KOPT-K1 (cell line): ENCODE data around the gene ST6GALNAC2.
"Not testable (repeated sequence)": the region's sequence is repeated elsewhere in the genome, so short reads cannot be mapped to it uniquely, and the experiment has no call there.

Source experiments
- H3K27ac ChIP-seq: fragments of 200-600 bp; sonication (generic); 2 replicates; pipeline ENCODE4 v1.5.1; 2016; ENCODE audit warnings: antibody characterized with exemption, mild to moderate bottlenecking, low read depth, low read length; ENCODE audit not compliant: poor library complexity, severe bottlenecking
- H3K36me3 ChIP-seq: fragments of 200-600 bp; sonication (generic); 2 replicates; pipeline ENCODE4 v1.5.1; 2017; ENCODE audit warnings: antibody characterized with exemption, mild to moderate bottlenecking, low read length, moderate library complexity; ENCODE audit not compliant: insufficient read depth
- H3K9me3 ChIP-seq: fragments of 200-600 bp; sonication (generic); 2 replicates; pipeline ENCODE4 v1.5.1; 2017; ENCODE audit warnings: antibody characterized with exemption, low read length, mild to moderate bottlenecking; ENCODE audit not compliant: insufficient read depth, poor library complexity, severe bottlenecking

The ST6GALNAC2 gene

GRCh38 chr17:76585649-76586593 is at the start of gene ST6GALNAC2:
ST6GALNAC2 (minus strand) TSS chr17:76585860; CDS start chr17:76585808, 52 bp downstream.
- H3K9me3 ChIP-seq, result no peaks in the 10 kb centered on the region
- no peaks in the 10 kb centered on the region for H3K36me3 ChIP-seq
- H3K27ac ChIP-seq, result no peak within 1 kb of the TSS

DNA sequence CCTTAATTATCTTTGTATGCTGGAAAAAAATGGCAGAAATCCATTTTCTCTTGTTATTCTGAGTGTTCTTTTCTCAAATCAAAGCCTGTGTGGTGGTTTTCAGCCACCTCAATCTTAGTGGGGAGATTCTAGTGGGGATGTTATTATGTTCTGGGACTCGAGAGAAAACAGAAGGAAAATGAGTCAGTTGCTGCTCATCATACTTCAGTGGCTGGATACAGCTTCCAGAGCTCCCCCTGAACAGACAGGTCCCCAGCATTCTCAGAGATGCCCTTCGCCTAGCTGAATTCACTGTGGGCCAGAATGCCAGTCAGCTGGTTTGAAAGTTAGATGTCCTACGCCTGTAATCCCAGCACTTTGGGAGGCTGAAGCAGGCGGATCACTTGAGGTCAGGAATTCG is 49.4 kb upstream of the ST6GALNAC2 start:
- Histone ChIP-seq H3K36me3 (no peaks in the 10 kb centered on the region), H3K9me3 (no peaks in the 10 kb centered on the region), H3K27ac (no peak overlapping the region)

- H3K36me3 ChIP-seq, result no peaks in the 10 kb centered on the region
- no peak overlapping the region for H3K27ac ChIP-seq
- no peaks in the 10 kb centered on the region for H3K9me3 ChIP-seq
Measured at GRCh38 chr17:76633628-76634328, 48.1 kb upstream of the ST6GALNAC2 start.

DNA sequence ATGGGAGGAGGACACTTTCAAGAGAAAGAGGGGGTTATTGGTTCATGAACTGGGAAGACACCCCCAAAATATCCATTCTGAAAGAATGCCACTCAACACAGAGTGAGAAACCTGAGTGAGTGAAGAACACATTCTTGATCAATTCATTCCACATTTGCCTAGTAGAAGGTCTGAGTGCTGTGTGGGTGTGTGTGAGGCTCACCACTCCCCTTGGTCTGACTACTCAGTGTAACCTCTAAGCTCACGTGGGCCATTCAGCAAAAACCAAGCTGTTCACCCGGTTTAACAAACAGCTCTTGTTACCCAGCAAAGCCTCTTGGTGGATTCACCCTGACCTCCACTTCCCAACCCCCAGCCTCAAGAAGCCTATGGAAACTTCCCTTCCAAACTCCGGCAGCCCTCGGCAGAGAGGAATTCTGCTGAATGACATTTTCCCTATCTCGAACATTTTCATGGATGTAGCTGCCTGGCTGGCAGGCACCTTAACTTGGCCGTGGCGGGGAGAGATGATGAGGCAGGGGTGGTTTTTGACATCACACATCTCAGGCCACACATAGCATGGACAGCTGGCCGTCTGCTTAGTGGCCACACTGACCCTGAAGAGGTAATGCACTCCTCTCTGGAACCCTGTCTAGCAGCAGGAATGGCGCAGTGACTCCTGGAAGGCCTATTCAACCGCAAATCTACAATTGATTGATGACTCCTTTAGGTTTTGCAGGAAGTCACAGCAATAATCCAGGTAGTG is 46.3 kb upstream of the ST6GALNAC2 start:
- Histone ChIP-seq H3K9me3 (no peaks in the 10 kb centered on the region), H3K36me3 (no peaks in the 10 kb centered on the region), H3K27ac (no peak overlapping the region)

GRCh38 chr17:76630151-76630550 is 44.5 kb upstream of the ST6GALNAC2 start:
- no peak overlapping the region for H3K27ac ChIP-seq
- no peaks in the 10 kb centered on the region for H3K9me3 ChIP-seq

GRCh38 chr17:76627510-76627909 is 41.9 kb upstream of the ST6GALNAC2 start:
- Histone ChIP-seq H3K27ac (no peak overlapping the region), H3K36me3 (no peaks in the 10 kb centered on the region)

More at GRCh38 chr17:76630151-76630550, 44.5 kb upstream of the ST6GALNAC2 start:
- no peaks in the 10 kb centered on the region for H3K36me3 ChIP-seq

DNA sequence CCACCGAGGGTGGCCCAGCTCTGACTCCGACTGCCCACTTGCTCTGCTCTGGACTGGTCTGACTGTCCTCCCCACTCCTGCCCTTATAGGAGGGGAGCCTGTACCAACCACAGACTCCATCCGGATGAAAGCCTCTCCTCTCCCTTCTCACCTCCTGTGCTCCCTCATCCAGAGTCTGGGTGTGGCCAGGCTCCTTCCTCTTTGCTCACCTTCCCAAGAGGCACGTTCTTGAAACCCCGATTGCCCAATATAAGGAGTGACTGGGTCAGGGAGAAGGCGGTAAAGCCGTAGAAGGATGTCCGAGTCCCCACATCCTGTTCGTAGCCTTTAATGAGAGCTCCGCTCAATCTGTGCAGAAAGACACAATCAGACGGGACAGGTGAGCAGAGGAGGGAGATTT is 40.8 kb upstream of the ST6GALNAC2 start:
- Histone ChIP-seq H3K36me3 (no peaks in the 10 kb centered on the region), H3K27ac (no peak overlapping the region)

More at GRCh38 chr17:76627510-76627909, 41.9 kb upstream of the ST6GALNAC2 start:
- no peaks in the 10 kb centered on the region for H3K9me3 ChIP-seq

GRCh38 chr17:76625496-76625895 is 39.8 kb upstream of the ST6GALNAC2 start:
- no peaks in the 10 kb centered on the region for H3K36me3 ChIP-seq
- H3K9me3 ChIP-seq, result no peaks in the 10 kb centered on the region
- no peak overlapping the region for H3K27ac ChIP-seq

More for the DNA sequence above, 40.8 kb upstream of the ST6GALNAC2 start:
- H3K9me3 ChIP-seq, result no peaks in the 10 kb centered on the region

DNA sequence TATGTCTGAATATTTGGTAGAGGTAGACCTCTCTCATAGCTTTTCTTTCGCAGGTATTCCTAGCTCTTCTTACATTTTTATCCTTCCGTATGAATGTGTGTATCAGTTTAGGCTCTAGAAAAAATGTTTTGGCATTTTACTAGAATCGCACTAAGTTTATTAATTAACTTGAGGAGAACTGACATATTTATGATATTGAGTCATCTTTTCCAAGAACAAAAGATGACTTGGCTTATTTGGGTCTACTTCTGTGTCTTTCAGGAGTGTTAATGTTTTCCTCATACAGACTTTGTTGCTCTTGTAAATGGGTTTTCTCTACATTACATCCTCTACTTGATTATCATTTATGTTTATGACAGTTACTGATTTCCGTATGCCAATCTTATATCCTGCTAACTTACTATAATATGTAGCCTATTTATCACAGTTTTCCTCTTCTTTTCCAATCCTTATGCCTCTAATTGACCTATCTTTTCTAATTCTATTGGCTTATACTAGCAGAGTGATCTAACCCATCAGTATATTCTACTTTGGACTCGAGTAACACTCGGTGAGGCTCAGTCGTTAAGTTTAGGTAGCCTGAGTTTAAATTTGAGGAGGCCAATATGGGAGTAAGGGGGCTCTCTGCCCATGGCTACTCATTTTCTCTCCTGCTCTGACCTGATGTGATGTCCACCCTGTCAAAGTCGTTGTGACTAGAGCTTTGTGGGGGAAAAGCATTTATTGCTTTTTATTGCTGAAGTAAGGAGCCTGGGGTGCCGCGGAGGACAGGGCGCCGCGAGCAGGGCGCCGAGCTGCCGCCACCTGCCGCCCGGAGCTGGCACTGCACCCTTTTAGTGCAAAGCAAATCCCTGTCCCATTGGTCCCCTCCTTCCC is 37.8 kb upstream of the ST6GALNAC2 start:
- Histone ChIP-seq H3K36me3 (no peaks in the 10 kb centered on the region), H3K27ac (no peak overlapping the region)

GRCh38 chr17:76617838-76618237 is 32.2 kb upstream of the ST6GALNAC2 start:
- Histone ChIP-seq H3K9me3 (peaks cover 4% of the 10 kb centered on the region), H3K36me3 (no peaks in the 10 kb centered on the region), H3K27ac (no peak overlapping the region)

More for the DNA sequence above, 37.8 kb upstream of the ST6GALNAC2 start:
- no peaks in the 10 kb centered on the region for H3K9me3 ChIP-seq

- Histone ChIP-seq H3K36me3 (no peaks in the 10 kb centered on the region), H3K9me3 (peaks cover 4% of the 10 kb centered on the region), H3K27ac (no peak overlapping the region)
Measured at GRCh38 chr17:76614912-76615617, 29.4 kb upstream of the ST6GALNAC2 start.

GRCh38 chr17:76614064-76614759 is 28.6 kb upstream of the ST6GALNAC2 start:
- H3K27ac ChIP-seq, H3K36me3 ChIP-seq, H3K9me3 ChIP-seq: not testable (repeated sequence)
